A549 (cell line): ENCODE results near the gene CHCHD6. TPM values are rescaled to one million over a fixed set of nuclear protein-coding genes. Genes with fewer than 3 reads are reported as not detected.

Experiments
- ATAC-seq, 2 experiments: fragments of 200-7000 bp in 1 of 2; fragments of >200 bp in 1 of 2; cut with Nextera tagmentation in 1 of 2; cut with Tn5 transposase in 1 of 2; 3 replicates each; pipeline versions ENCODE4 v1.8.0 to v1.9.1; 2018 to 2020; ENCODE audit warnings: mild to moderate bottlenecking in 1 of 2, moderate library complexity in 1 of 2
- CTCF ChIA-PET: fragments of 300-600 bp; sonication (Branson Sonifier 250); formaldehyde crosslinking; extraction: SDS; loops from one replicate; lab custom pipeline; 2021; ENCODE audit warnings: antibody characterized with exemption, inconsistent platforms; lab: Yijun Ruan, JAX
- POLR2A ChIA-PET: fragments of 350-600 bp; formaldehyde crosslinking; extraction: SDS; loops from one replicate; lab custom pipeline; 2021; ENCODE audit warnings: antibody characterized with exemption, inconsistent platforms; lab: Yijun Ruan, JAX
- DNase-seq, 2 experiments: peaks; one replicate each; pipeline versions ENCODE4 v3.0.0 to v3.0.0-alpha.2; 2011 to 2016; ENCODE audit warnings: low read depth in 1 of 2, low spot score in 1 of 2
- FAIRE-seq: peaks from 2 replicates; lab custom pipeline; 2011; peaks lifted over from hg19 to GRCh38; lab: Jason Lieb, UNC
- H3K27ac ChIP-seq, 2 experiments: fragments of >200 bp; sonication (Bioruptor Twin); formaldehyde crosslinking; 3 replicates each; pipeline ENCODE4 v1.5.1; 2016 to 2017
- H3K4me1 ChIP-seq: fragments of >200 bp; sonication (Bioruptor Twin); formaldehyde crosslinking; 3 replicates; pipeline ENCODE4 v1.6.1; 2016
- H3K4me2 ChIP-seq: fragments of >200 bp; sonication (Bioruptor Twin); formaldehyde crosslinking; 3 replicates; pipeline ENCODE4 v1.6.1; 2016
- H3K4me3 ChIP-seq: fragments of >200 bp; sonication (Bioruptor Twin); formaldehyde crosslinking; 3 replicates; pipeline ENCODE4 v1.5.1; 2016
- H3K9me3 ChIP-seq: fragments of >200 bp; sonication (Bioruptor Twin); formaldehyde crosslinking; 3 replicates; pipeline ENCODE4 v1.6.1; 2016
- BHLHE40 ChIP-seq: IDR thresholded peaks from 2 replicates; pipeline ENCODE4 v1.6.1; 2012; ENCODE audit warnings: low read depth, low read length, inconsistent platforms
- CHD4 ChIP-seq: fragments of 200-600 bp; sonication (generic); IDR thresholded peaks from 2 replicates; pipeline ENCODE4 v1.6.1; 2016; ENCODE audit warnings: antibody characterized with exemption, mild to moderate bottlenecking, borderline replicate concordance
- CTCF ChIP-seq: fragments of >200 bp; sonication (Bioruptor Twin); formaldehyde crosslinking; IDR thresholded peaks from 3 replicates; pipeline ENCODE4 v1.5.1; 2016
- EHF ChIP-seq: fragments of 250-450 bp; sonication (Bioruptor Pico); IDR thresholded peaks from 2 replicates; pipeline ENCODE4 v1.5.0; 2020; ENCODE audit warnings: mild to moderate bottlenecking
- EP300 ChIP-seq, 2 experiments: fragments of >200 bp; sonication (Bioruptor Twin); formaldehyde crosslinking; IDR thresholded peaks; 2 replicates in 1 of 2; 3 replicates in 1 of 2; pipeline ENCODE4 v1.6.1; 2016 to 2017
- ESRRA ChIP-seq: fragments of 150-350 bp; IDR thresholded peaks from 2 replicates; pipeline ENCODE4 v1.6.1; 2014; ENCODE audit warnings: mild to moderate bottlenecking, low read length, borderline replicate concordance
- FOSB ChIP-seq: fragments of 250-450 bp; sonication (Bioruptor Pico); IDR thresholded peaks from 2 replicates; pipeline ENCODE4 v1.5.0; 2020; ENCODE audit warnings: mild to moderate bottlenecking, moderate library complexity
- FOSL2 ChIP-seq, 2 experiments: fragments of 450-650 bp in 1 of 2; fragments of >200 bp in 1 of 2; sonication (Bioruptor Twin) in 1 of 2; formaldehyde crosslinking; IDR thresholded peaks; 2 replicates each; pipeline versions ENCODE4 v1.5.0 to v1.6.1; 2016 to 2020; ENCODE audit warnings: mild to moderate bottlenecking in 1 of 2, moderate library complexity in 1 of 2
- FOXS1 ChIP-seq: fragments of 250-450 bp; sonication (Bioruptor Pico); IDR thresholded peaks from 2 replicates; pipeline ENCODE4 v1.5.0; 2020; ENCODE audit warnings: mild to moderate bottlenecking, moderate library complexity
- GATA3 ChIP-seq: IDR thresholded peaks from 2 replicates; pipeline ENCODE4 v1.6.1; 2012; ENCODE audit warnings: borderline replicate concordance
- HOXA7 ChIP-seq: fragments of 250-450 bp; sonication (Bioruptor Pico); IDR thresholded peaks from 2 replicates; pipeline ENCODE4 v1.5.0; 2020; ENCODE audit warnings: mild to moderate bottlenecking, moderate library complexity
- HOXB5 ChIP-seq: fragments of 250-450 bp; sonication (Bioruptor Pico); IDR thresholded peaks from 2 replicates; pipeline ENCODE4 v1.5.0; 2020; ENCODE audit warnings: mild to moderate bottlenecking, moderate library complexity
- MAZ ChIP-seq: fragments of 150-350 bp; IDR thresholded peaks from 2 replicates; pipeline ENCODE4 v1.6.1; 2014; ENCODE audit warnings: antibody characterized with exemption, low read depth, low read length, borderline replicate concordance
- NFE2L2 ChIP-seq: fragments of 150-350 bp; conservative IDR thresholded peaks from 2 replicates; pipeline ENCODE4 v1.6.1; 2014; ENCODE audit warnings: low read length
- NPAS2 ChIP-seq: fragments of 250-450 bp; sonication (Bioruptor Pico); IDR thresholded peaks from 2 replicates; pipeline ENCODE4 v1.8.0; 2022; ENCODE audit warnings: mild to moderate bottlenecking, moderate library complexity, borderline replicate concordance
- PBX3 ChIP-seq: IDR thresholded peaks from 2 replicates; pipeline ENCODE4 v1.6.1; 2012
- RAD21 ChIP-seq, 2 experiments: fragments of >200 bp in 1 of 2; sonication (Bioruptor Twin) in 1 of 2; formaldehyde crosslinking in 1 of 2; IDR thresholded peaks in 1 of 2; conservative IDR thresholded peaks in 1 of 2; 2 replicates in 1 of 2; 3 replicates in 1 of 2; pipeline ENCODE4 v1.6.1; 2012 to 2018; ENCODE audit warnings: inconsistent platforms in 1 of 2
- RARB ChIP-seq: fragments of 250-450 bp; sonication (Bioruptor Pico); IDR thresholded peaks from 2 replicates; pipeline ENCODE4 v1.8.0; 2021; ENCODE audit warnings: mild to moderate bottlenecking, moderate library complexity
- RCOR1 ChIP-seq: fragments of 150-350 bp; IDR thresholded peaks from 2 replicates; pipeline ENCODE4 v1.6.1; 2014; ENCODE audit warnings: antibody characterized with exemption, low read length, low read depth
- REST ChIP-seq: fragments of 200-600 bp; sonication (generic); IDR thresholded peaks from 2 replicates; pipeline ENCODE4 v1.6.1; 2016; ENCODE audit warnings: antibody characterized with exemption, mild to moderate bottlenecking, moderate library complexity
- RNF2 ChIP-seq: fragments of 200-600 bp; sonication (generic); IDR thresholded peaks from 2 replicates; pipeline ENCODE4 v1.6.1; 2016; ENCODE audit warnings: low read depth, mild to moderate bottlenecking, antibody characterized with exemption, moderate library complexity, borderline replicate concordance
- SMC3 ChIP-seq: fragments of >200 bp; sonication (Bioruptor Twin); formaldehyde crosslinking; IDR thresholded peaks from 3 replicates; pipeline ENCODE4 v1.6.1; 2018; ENCODE audit warnings: inconsistent platforms
- SREBF2 ChIP-seq: fragments of 450-650 bp; IDR thresholded peaks from 2 replicates; pipeline ENCODE4 v1.6.1; 2014; ENCODE audit warnings: mild to moderate bottlenecking, moderate library complexity
- TFCP2L1 ChIP-seq: fragments of 250-450 bp; sonication (Bioruptor Pico); IDR thresholded peaks from 2 replicates; pipeline ENCODE4 v1.5.0; 2021; ENCODE audit warnings: mild to moderate bottlenecking
- TP53 ChIP-seq: fragments of 250-450 bp; sonication (Bioruptor Pico); IDR thresholded peaks from 2 replicates; pipeline ENCODE4 v1.5.0; 2021; ENCODE audit warnings: mild to moderate bottlenecking, moderate library complexity
- ZSCAN20 ChIP-seq: fragments of 250-450 bp; sonication (Bioruptor Pico); IDR thresholded peaks from 2 replicates; pipeline ENCODE4 v1.8.0; 2022; ENCODE audit warnings: mild to moderate bottlenecking, moderate library complexity
- WGBS: methylation state at CpG from one replicate; pipeline ENCODE4 v1.1.6; 2017; ENCODE audit errors: missing lambda C conversion rate; 5-methylcytosine and 5-hydroxymethylcytosine counted together
- polyA plus RNA-seq, 4 experiments: library from polyadenylated mRNA; depleted of rRNA in 3 of 4; stranded (reverse); fragments of >200 nt; fragmentation: RNase III in 1 of 4; extraction: RNeasy Plus Mini Kit Qiagen cat#74134 plus additional on column Dnase treatment in 1 of 4; gene quantifications; 2 replicates in 3 of 4; 3 replicates in 1 of 4; pipeline ENCODE4 v1.2.3, GENCODE V29; 2011 to 2017
- TF ChIP-seq, protein P1 (sequence below): fragments of 250-450 bp; sonication (Bioruptor Pico); IDR thresholded peaks from 2 replicates; pipeline ENCODE4 v1.5.0; 2020; ENCODE audit warnings: low read depth, mild to moderate bottlenecking, moderate library complexity
- TF ChIP-seq, protein P2 (sequence below): IDR thresholded peaks from 2 replicates; pipeline ENCODE4 v1.6.1; 2012; ENCODE audit warnings: low read depth, borderline replicate concordance
- TF ChIP-seq, protein P3 (sequence below): fragments of 450-650 bp; IDR thresholded peaks from 2 replicates; pipeline ENCODE4 v1.6.1; 2014; ENCODE audit warnings: antibody characterized with exemption

CHCHD6 gene
- polyA plus RNA-seq, 2 of the 4 experiments (the other 2 are of a cell fraction), result 15.0 to 18.1 TPM

- no peak for DNase-seq
- Histone ChIP-seq H3K4me1 (no peaks in the 10 kb centered on the region), H3K4me3 (no peak overlapping the region), H3K27ac (no peak overlapping the region), H3K4me2 (no peak overlapping the region), H3K9me3 (no peaks in the 10 kb centered on the region)
- CTCF ChIA-PET, result no interaction called here
- WGBS, result 94% methylated on average over 13 of the region's 14 CpGs
- no peak for FAIRE-seq
- POLR2A ChIA-PET, result no interaction called here
- TF ChIP-seq HOXB5, result no peak
- TF ChIP-seq RCOR1, result no peak
- TF ChIP-seq HOXA7 (CRISPR knock-in tag), result no peak
- TF ChIP-seq CTCF, result no peak
- no peak for TF ChIP-seq GATA3
- no peak for TF ChIP-seq SREBF2
- no peak for TF ChIP-seq BHLHE40
- TF ChIP-seq, protein P1, sequence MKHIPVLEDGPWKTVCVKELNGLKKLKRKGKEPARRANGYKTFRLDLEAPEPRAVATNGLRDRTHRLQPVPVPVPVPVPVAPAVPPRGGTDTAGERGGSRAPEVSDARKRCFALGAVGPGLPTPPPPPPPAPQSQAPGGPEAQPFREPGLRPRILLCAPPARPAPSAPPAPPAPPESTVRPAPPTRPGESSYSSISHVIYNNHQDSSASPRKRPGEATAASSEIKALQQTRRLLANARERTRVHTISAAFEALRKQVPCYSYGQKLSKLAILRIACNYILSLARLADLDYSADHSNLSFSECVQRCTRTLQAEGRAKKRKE (CRISPR knock-in tag), result no peak
- TF ChIP-seq EP300 (IDR thresholded peaks at IDR 0.05), result no peak
- no peak for TF ChIP-seq SMC3
- TF ChIP-seq TFCP2L1 (CRISPR knock-in tag), result no peak
- TF ChIP-seq, protein P2, sequence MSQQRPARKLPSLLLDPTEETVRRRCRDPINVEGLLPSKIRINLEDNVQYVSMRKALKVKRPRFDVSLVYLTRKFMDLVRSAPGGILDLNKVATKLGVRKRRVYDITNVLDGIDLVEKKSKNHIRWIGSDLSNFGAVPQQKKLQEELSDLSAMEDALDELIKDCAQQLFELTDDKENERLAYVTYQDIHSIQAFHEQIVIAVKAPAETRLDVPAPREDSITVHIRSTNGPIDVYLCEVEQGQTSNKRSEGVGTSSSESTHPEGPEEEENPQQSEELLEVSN, result no peak
- TF ChIP-seq, protein P3, sequence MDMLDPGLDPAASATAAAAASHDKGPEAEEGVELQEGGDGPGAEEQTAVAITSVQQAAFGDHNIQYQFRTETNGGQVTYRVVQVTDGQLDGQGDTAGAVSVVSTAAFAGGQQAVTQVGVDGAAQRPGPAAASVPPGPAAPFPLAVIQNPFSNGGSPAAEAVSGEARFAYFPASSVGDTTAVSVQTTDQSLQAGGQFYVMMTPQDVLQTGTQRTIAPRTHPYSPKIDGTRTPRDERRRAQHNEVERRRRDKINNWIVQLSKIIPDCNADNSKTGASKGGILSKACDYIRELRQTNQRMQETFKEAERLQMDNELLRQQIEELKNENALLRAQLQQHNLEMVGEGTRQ, result no peak
- no peak for TF ChIP-seq FOSL2 (IDR thresholded peaks at IDR 0.05)
- TF ChIP-seq FOSL2 (CRISPR knock-in tag; IDR thresholded peaks at IDR 0.05), result no peak
- TF ChIP-seq EHF, result no peak
- TF ChIP-seq REST, result no peak
- ATAC-seq, result no peak
Observed at GRCh38 chr3:126948980-126949535, 245.0 kb downstream of the CHCHD6 start.

DNA sequence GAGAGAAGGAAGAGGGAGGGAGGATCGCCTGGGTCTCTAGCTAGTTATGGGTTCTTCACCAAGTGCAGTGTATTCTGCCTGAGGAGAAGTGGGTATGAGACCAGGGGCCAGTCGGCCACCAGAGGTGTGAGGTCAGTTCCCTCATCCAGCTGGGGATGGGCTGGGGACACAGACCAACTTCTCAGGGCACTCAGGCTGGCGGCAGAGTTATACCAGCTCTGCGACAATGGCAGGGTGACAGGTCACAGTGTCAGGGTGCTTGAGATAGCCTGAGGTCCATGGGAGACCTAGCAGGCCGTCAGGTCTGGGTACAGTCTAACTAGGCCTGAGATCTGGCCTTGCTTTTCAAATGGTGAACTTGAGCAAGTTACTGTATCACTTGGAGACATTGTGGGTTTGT is 247.5 kb downstream of the CHCHD6 start:
- H3K4me2 ChIP-seq, result no peak overlapping the region
- no peak overlapping the region for H3K4me3 ChIP-seq
- H3K9me3 ChIP-seq, result no peaks in the 10 kb centered on the region
- 99% methylated on average over 5 of the region's 5 CpGs for WGBS
- FAIRE-seq (no peak), ATAC-seq (no peak), DNase-seq (no peak)
- H3K4me1 ChIP-seq, result no peaks in the 10 kb centered on the region
- ChIA-PET CTCF (interaction anchor here (0.8 to 2.6 kb wide), 4 partner anchors 13 to 199 kb away, joined by 3 to 10 read pairs (median 4); partner anchors contain the start of gene PLXNA1), POLR2A (no interaction called here)
- H3K27ac ChIP-seq, result no peak overlapping the region
- no peak for TF ChIP-seq PBX3
- no peak for TF ChIP-seq NPAS2 (CRISPR knock-in tag)
- no peak for TF ChIP-seq FOSB
- TF ChIP-seq CHD4, result no peak
- TF ChIP-seq FOSL2 (IDR thresholded peaks at IDR 0.05), result no peak
- no peak for TF ChIP-seq FOSL2 (CRISPR knock-in tag; IDR thresholded peaks at IDR 0.05)
- TF ChIP-seq ESRRA, result no peak
- TF ChIP-seq MAZ, result no peak
- TF ChIP-seq, protein P2, result no peak
- no peak for TF ChIP-seq TP53 (CRISPR knock-in tag)
- TF ChIP-seq RAD21 (conservative IDR thresholded peaks at IDR 0.05 in 1 of 2, IDR thresholded peaks at IDR 0.05 in 1 of 2), result no peak
- TF ChIP-seq NFE2L2, result no peak
- TF ChIP-seq ZSCAN20 (CRISPR knock-in tag), result no peak
- no peak for TF ChIP-seq RNF2
- no peak for TF ChIP-seq FOXS1 (CRISPR knock-in tag)
- no peak for TF ChIP-seq RARB (CRISPR knock-in tag)
